CD4-positive, alpha-beta T cell treated with Interferon alpha-2 for 1 hour (primary cell): Measurements from ENCODE around the gene TUBA4A.
"Not testable (repeated sequence)": the region's sequence is repeated elsewhere in the genome, so short reads cannot be mapped to it uniquely, and the experiment has no call there.

Source experiments
- DNase-seq, 2 donors: peaks; one replicate each; pipeline ENCODE4 v3.0.0-alpha.2; 2020 to 2022

The TUBA4A gene

DNA sequence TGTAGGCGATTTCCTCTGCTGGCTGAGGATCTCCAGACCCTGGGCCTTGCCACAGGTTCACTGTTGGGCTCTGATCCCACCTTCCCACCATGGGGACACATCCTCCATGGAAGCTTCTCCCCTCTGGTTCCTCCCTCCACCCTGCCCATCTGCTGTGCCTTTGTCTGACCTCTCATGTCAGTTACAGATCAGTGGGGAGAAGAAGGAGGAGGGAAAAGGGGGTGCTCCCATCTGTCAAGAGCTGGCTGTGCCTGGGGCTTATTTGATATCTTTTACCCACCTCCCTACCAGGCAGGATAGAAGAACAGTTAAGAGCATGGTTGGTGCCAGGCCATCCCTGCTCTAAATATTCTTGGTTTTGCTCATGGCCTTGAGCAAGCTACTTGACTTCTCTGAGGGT, 13.2 kb upstream of the TUBA4A start:
- no peak for DNase-seq

DNA sequence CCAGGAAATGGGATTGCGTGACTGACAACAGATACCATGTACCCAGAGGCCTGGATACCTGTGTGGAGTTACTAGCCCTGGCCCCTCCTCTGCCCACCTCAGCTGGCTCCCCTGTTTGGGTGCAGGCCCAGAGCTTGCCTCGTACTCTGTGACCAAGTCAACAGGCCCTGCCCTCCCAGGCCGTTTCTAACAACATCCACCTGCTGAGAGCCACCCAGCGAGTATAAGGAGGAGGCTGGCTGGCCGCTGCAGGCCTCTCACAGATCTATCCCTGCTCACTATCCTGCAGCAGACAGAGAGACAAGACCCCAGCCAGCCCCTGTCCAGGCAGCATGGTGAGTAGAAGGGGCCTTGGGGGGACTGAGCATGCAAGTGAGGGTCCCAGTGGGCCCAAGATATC, 12.5 kb upstream of the TUBA4A start:
- no peak for DNase-seq

GRCh38 chr2:219261024-219261855, 7.5 kb upstream of the TUBA4A start:
- no peak for DNase-seq

GRCh38 chr2:219258942-219259341, 5.2 kb upstream of the TUBA4A start:
- DNase-seq = not testable (repeated sequence)

GRCh38 chr2:219254590-219255201, 978 bp upstream of the TUBA4A start:
- peak; percentile 48 to 61 for DNase-seq

GRCh38 chr2:219252900-219253752, 592 bp downstream of the TUBA4A start, which contains the start of gene TUBA4B:
Gene TUBA4B (plus strand): TSS chr2:219253243. CDS start chr2:219253408, 165 bp downstream.
- peak; percentile 36 to 57 for DNase-seq

- no peak for DNase-seq
These were observed 1.2 kb downstream of the TUBA4A start for GRCh38 chr2:219252570-219252899.

GRCh38 chr2:219252084-219252483, 1.6 kb downstream of the TUBA4A start:
- peak in 1 of 2 donors; percentile 24 for DNase-seq

DNA sequence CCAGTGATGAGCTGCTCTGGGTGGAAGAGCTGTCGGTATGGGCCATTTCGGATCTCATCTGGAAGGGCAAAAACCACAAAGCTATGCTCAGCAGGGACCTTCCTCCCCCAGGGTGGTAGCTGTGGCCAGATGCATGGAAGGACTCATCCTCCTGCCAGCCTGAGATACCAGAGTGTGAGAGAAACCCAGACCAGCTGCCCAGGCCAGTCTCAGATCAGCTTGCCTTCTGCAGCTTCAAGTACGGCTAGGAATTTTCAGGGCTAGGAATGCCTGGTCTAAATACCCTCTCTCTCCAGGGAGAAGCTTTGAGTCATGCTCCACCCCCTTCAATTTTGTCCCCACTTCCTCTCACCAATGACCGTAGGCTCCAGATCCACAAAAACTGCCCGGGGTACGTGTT, 2.1 kb downstream of the TUBA4A start:
- no peak for DNase-seq

DNA sequence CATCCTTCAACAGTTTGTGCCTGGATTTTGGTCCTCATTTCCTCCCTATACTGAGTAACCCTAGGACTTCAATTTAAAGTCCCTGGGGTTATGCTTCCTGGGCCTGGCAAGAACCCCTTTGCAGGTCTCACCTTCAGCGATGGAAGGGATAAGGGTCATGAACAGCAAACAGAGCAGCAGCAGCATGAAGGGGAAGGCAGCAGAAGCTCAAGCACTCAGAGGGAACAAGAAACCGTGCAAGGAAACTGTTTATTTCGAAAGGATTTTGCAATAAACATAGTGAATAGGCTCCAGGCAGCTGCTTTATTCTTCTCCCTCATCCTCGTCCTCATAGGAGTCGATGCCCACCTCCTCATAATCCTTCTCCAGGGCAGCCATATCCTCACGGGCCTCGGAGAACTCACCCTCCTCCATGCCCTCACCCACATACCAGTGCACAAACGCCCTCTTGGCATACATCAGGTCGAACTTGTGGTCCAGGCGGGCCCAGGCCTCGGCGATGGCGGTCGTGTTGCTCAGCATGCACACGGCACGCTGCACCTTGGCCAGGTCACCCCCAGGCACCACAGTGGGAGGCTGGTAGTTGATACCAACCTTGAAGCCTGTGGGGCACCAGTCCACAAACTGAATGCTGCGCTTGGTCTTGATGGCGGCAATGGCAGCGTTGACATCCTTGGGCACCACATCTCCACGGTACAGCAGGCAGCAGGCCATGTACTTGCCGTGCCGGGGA, 3.5 kb downstream of the TUBA4A start:
- DNase-seq = no peak

DNA sequence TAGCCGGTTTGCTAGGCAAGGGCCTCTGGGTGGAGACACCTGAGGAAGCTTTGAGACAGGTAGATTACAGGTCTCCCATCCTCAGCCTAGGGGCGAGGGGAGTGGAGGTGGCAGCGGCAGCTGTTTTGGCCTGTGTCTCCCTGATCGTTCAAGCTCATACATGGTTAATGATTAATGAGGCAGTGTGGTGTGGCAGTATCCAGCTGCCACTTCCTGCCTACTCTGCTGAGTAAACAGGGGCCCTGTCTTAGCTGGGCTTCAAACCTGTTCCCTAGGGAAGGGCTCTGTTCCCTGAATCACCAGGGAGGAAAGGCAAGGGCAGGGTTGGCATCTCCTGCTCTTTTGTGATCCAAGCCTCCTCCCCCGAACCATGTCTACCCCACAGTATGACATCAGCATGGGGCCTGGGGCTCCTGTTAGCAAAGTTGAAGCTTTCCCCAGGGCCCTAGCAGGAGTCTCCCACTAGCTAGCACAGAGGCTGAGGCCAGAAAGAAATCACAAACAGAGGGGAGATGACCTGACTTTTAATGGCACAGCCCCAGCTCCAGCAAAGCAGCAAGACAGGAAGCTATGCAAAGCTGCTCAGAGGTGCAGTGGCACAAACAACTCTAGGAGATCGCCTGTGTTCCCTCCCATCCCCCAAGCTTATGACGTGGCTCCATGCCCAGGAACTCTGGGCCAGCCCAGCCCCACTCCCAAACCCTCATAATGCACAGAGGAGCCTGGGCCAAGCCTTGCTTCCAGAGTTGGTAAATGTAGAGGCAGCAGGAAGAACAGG, 4.3 kb downstream of the TUBA4A start:
- DNase-seq = peak; percentile 49 to 65

DNA sequence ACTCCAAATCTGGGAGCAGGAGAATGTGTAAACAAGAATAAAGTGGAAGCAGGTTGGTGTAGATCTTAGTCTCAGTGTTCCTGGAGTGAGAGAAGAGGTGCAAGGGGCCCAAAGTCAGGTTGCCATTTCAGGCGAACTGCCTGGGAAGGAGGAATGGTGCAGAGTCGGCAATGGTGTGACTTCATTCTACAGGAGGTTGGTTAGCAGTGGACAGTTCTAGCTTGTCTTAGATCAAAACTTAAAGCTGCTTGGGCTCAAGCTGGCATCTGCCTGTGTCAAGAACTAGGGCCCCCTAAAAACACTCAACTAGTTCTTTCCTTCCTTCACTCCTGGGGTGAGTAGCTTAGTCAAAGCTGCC, 4.9 kb downstream of the TUBA4A start:
- DNase-seq = no peak

GRCh38 chr2:219247678-219248642, 5.8 kb downstream of the TUBA4A start:
- peak; percentile 49 to 80 for DNase-seq

DNA sequence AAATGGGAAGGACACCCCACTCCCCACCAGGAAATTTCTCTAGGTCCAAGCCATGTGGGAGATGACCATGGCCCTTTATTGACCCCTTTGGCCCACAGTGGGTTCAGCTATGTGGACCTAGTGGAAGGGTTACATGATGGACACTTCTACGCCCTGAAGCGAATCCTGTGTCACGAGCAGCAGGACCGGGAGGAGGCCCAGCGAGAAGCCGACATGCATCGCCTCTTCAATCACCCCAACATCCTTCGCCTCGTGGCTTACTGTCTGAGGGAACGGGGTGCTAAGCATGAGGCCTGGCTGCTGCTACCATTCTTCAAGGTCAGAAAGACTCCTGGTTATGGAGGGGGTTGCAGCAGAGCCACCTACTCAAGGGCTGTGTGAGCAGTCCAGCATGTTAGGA, 7.2 kb downstream of the TUBA4A start:
- DNase-seq = no peak

GRCh38 chr2:219245899-219246230, 7.9 kb downstream of the TUBA4A start:
- DNase-seq = no peak

- peak; percentile 86 to 88 for DNase-seq
These were observed 8.4 kb downstream of the TUBA4A start, which contains the start of the genes GLB1L and STK16 for GRCh38 chr2:219245148-219245898. Gene GLB1L (minus strand): TSS chr2:219245444. CDS start chr2:219243573, 1,871 bp downstream. Gene STK16 (plus strand): TSS chr2:219245479. CDS start chr2:219246000, 521 bp downstream.

GRCh38 chr2:219244789-219245147, 8.9 kb downstream of the TUBA4A start:
- DNase-seq = no peak

DNA sequence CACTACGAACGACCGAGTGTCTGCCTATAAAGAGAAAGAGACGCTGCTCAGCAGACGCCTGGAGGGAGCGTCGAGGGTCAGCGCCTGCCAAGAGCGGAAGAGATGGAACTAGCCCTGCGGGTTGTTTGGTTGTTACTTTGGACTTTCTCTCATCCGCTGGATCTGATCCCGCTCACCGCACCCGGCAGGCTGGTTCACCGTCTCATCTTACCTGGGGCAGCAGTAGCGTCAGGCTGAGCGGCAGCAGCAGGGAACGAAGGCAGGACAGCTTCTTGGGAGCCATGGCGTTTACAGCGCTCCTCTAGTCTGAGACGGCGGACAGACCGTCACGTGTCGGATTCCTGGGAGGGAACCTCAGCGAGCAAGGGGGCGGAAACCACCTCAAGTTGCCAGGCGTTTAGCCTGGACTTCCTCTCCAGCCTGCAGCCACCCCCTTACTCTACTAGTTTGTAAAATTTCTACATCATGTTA, 10.4 kb downstream of the TUBA4A start:
- DNase-seq = no peak

GRCh38 chr2:219234331-219234730, 19.4 kb downstream of the TUBA4A start:
- DNase-seq = no peak

DNA sequence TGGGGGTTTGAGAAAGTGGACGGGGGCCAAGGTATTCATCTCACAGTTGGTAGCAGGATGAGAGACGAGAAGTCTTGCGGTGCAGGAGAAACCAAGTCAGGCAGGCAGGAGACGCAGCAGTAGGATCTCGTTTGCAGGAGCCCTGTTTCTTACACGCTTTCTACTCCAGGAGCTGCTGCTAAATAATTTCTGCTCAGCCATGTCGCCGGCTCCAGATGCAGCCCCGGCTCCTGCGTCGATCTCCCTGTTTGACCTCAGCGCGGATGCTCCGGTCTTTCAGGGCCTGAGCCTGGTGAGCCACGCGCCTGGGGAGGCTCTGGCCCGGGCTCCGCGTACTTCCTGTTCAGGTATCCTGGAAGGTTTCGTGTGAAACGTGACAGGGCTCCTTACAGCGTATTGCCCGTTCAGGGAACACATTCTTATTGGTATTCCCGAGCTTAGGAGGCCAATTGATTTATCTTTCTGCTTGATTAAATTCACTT, 23.6 kb downstream of the TUBA4A start:
- DNase-seq = peak in 1 of 2 donors; percentile 40
